IMR-90 (cell line): ENCODE data around the gene PDZD7. TPM values are rescaled to one million over a fixed set of nuclear protein-coding genes. Genes with fewer than 3 reads are reported as not detected.
A peak's percentile ranks its signal among the peaks of the same experiment; 100 is the strongest.

Experiments used
- ATAC-seq: fragments of 200-7000 bp; cut with Tn5 transposase; 2 replicates; pipeline ENCODE4 v1.9.1; 2020; ENCODE audit warnings: low read depth, mild to moderate bottlenecking, moderate library complexity
- BruUV-seq: library from RNA; stranded (reverse); fragments of 400-500 nt; replicated peaks from 2 replicates; lab custom pipeline; 2021; lab: Mats Ljungman, UMichigan
- CTCF ChIA-PET: fragments of 300-600 bp; formaldehyde crosslinking; extraction: SDS; loops from one replicate; lab custom pipeline; 2021; ENCODE audit warnings: antibody characterized with exemption; lab: Yijun Ruan, JAX
- POLR2A ChIA-PET: fragments of 300-600 bp; sonication (Branson Sonifier 250); formaldehyde crosslinking; loops from one replicate; lab custom pipeline; 2022; ENCODE audit warnings: antibody characterized with exemption; ENCODE audit not compliant: unreplicated experiment; lab: Charles Lee
- DNase-seq: peaks from one replicate; pipeline ENCODE4 v3.0.0; 2013
- H2AFZ ChIP-seq: replicated peaks from 2 replicates; pipeline ENCODE3; 2013; ENCODE audit warnings: low read length, mild to moderate bottlenecking; ENCODE audit not compliant: poor library complexity
- H2AK5ac ChIP-seq: 2 replicates; pipeline ENCODE4 v1.6.1; 2013; ENCODE audit warnings: low read depth, low read length, inconsistent platforms
- H2AK9ac ChIP-seq: replicated peaks from 2 replicates; pipeline ENCODE3; 2013; ENCODE audit warnings: mild to moderate bottlenecking, low read depth, low read length, moderate library complexity; ENCODE audit not compliant: poor library complexity
- H2BK120ac ChIP-seq: 2 replicates; pipeline ENCODE4 v1.6.1; 2013; ENCODE audit warnings: low read depth, low read length, inconsistent platforms
- H2BK15ac ChIP-seq: 3 replicates; pipeline ENCODE4 v1.6.1; 2013; ENCODE audit warnings: low read depth, low read length, inconsistent platforms
- H2BK20ac ChIP-seq: 2 replicates; pipeline ENCODE4 v1.6.1; 2013; ENCODE audit warnings: low read depth, mild to moderate bottlenecking, inconsistent platforms, low read length, moderate library complexity
- H2BK5ac ChIP-seq: 2 replicates; pipeline ENCODE4 v1.6.1; 2013; ENCODE audit warnings: mild to moderate bottlenecking, low read depth, low read length, inconsistent platforms; ENCODE audit not compliant: poor library complexity, severe bottlenecking
- H3K14ac ChIP-seq: replicated peaks from 2 replicates; pipeline ENCODE4 v1.6.1; 2013; ENCODE audit warnings: low read depth, low read length, inconsistent platforms
- H3K18ac ChIP-seq: 2 replicates; pipeline ENCODE4 v1.6.1; 2013; ENCODE audit warnings: low read depth, low read length, control low read depth
- H3K23ac ChIP-seq: 2 replicates; pipeline ENCODE4 v1.6.1; 2013; ENCODE audit warnings: low read depth, low read length, inconsistent platforms
- H3K27ac ChIP-seq: 2 replicates; pipeline ENCODE4 v1.5.1; 2013; ENCODE audit warnings: mild to moderate bottlenecking, control low read depth, low read length; ENCODE audit not compliant: insufficient read depth
- H3K27me3 ChIP-seq: 2 replicates; pipeline ENCODE4 v1.6.1; 2013; ENCODE audit warnings: low read length; ENCODE audit not compliant: control insufficient read depth, insufficient read depth
- H3K36me3 ChIP-seq: 2 replicates; pipeline ENCODE4 v1.6.1; 2013; ENCODE audit warnings: low read length, mixed read lengths; ENCODE audit not compliant: control insufficient read depth, insufficient read depth
- H3K4ac ChIP-seq: 2 replicates; pipeline ENCODE4 v1.6.1; 2013; ENCODE audit warnings: low read depth, low read length, inconsistent platforms
- H3K4me1 ChIP-seq: 2 replicates; pipeline ENCODE4 v1.6.1; 2013; ENCODE audit warnings: low read length, mixed read lengths; ENCODE audit not compliant: control insufficient read depth, insufficient read depth
- H3K4me2 ChIP-seq: 2 replicates; pipeline ENCODE4 v1.6.1; 2013; ENCODE audit warnings: low read depth, mild to moderate bottlenecking, control low read depth, low read length, moderate library complexity
- H3K4me3 ChIP-seq: 2 replicates; pipeline ENCODE4 v1.5.1; 2013; ENCODE audit warnings: low read depth, mild to moderate bottlenecking, control low read depth, low read length, moderate library complexity; ENCODE audit not compliant: insufficient read depth
- H3K56ac ChIP-seq: 2 replicates; pipeline ENCODE4 v1.6.1; 2013; ENCODE audit warnings: low read length, inconsistent platforms; ENCODE audit not compliant: insufficient read depth; ENCODE audit errors: extremely low read depth
- H3K79me1 ChIP-seq, 2 experiments: 2 replicates each; pipeline ENCODE4 v1.6.1; 2013; ENCODE audit warnings: low read length in 2 of 2, inconsistent platforms in 1 of 2, low read depth in 1 of 2
- H3K9ac ChIP-seq: 2 replicates; pipeline ENCODE4 v1.6.1; 2013; ENCODE audit warnings: low read depth, low read length, control low read depth
- H3K9me1 ChIP-seq: 2 replicates; pipeline ENCODE4 v1.6.1; 2013; ENCODE audit warnings: low read length, inconsistent platforms; ENCODE audit not compliant: insufficient read depth
- H3K9me3 ChIP-seq: 2 replicates; pipeline ENCODE4 v1.6.1; 2013; ENCODE audit warnings: low read length; ENCODE audit not compliant: control insufficient read depth, insufficient read depth
- H4K20me1 ChIP-seq: 2 replicates; pipeline ENCODE4 v1.6.1; 2013; ENCODE audit warnings: low read length, inconsistent platforms; ENCODE audit not compliant: insufficient read depth
- H4K5ac ChIP-seq: 2 replicates; pipeline ENCODE4 v1.6.1; 2013; ENCODE audit warnings: mild to moderate bottlenecking, low read depth, low read length, control low read depth
- H4K8ac ChIP-seq, 2 experiments: 2 replicates each; pipeline ENCODE4 v1.6.1; 2013; ENCODE audit warnings: low read depth in 2 of 2, low read length in 2 of 2, control low read depth in 1 of 2, inconsistent platforms in 1 of 2
- H4K91ac ChIP-seq: 2 replicates; pipeline ENCODE4 v1.6.1; 2013; ENCODE audit warnings: low read depth, low read length, inconsistent platforms; ENCODE audit not compliant: insufficient read depth
- MAZ ChIP-seq: IDR thresholded peaks from 2 replicates; pipeline ENCODE4 v1.6.1; 2012; ENCODE audit warnings: low read depth, mild to moderate bottlenecking, low read length, improper control_type of control experiment, moderate library complexity, borderline replicate concordance
- SMC3 ChIP-seq: fragments of 150-350 bp; IDR thresholded peaks from 2 replicates; pipeline ENCODE4 v1.6.1; 2016; ENCODE audit warnings: low read depth, mild to moderate bottlenecking, antibody characterized with exemption, low read length, moderate library complexity
- WGBS, 2 experiments: methylation state at CpG; one replicate each; pipeline versions ENCODE4 v1.1.5 to v1.1.7; 2013; ENCODE audit warnings: missing lambda C conversion rate in 2 of 2; ENCODE audit not compliant: insufficient read length in 1 of 2; ENCODE audit errors: extremely low coverage in 2 of 2; 5-methylcytosine and 5-hydroxymethylcytosine counted together
- dilution Hi-C: fragments of 300-500 bp; cut with HindIII; formaldehyde crosslinking; loops from one replicate; pipeline ENCODE4 v1.14.3; 2018; ENCODE audit warnings: low sequenced_read_pairs; ENCODE audit not compliant: unreplicated experiment
- in situ Hi-C: fragments of 300-500 bp; cut with MboI; formaldehyde crosslinking; loops from 3 replicates; pipeline ENCODE4 v1.14.3; 2019; ENCODE audit warnings: low sequenced_read_pairs, inconsistent platforms, mixed read lengths
- intact Hi-C: fragments of 100-400 bp; cut with micrococcal nuclease; formaldehyde crosslinking; loops from 2 replicates; pipeline ENCODE4 v1.10.0; 2022
- polyA plus RNA-seq, 3 experiments: library from polyadenylated mRNA; depleted of rRNA; stranded (reverse); fragments of >200 nt; gene quantifications; 2 replicates each; pipeline ENCODE4 v1.2.3, GENCODE V29; 2012; ENCODE audit warnings: low replicate concordance in 1 of 3
- total RNA-seq: library from RNA; depleted of rRNA; stranded (reverse); fragments of >200 nt; gene quantifications from 2 replicates; pipeline ENCODE4 v1.2.3, GENCODE V29; 2012

PDZD7 gene
- total and polyA plus RNA-seq, 2 of the 4 experiments (the other 2 are of a cell fraction) = 0.90 to 1.5 TPM

DNA sequence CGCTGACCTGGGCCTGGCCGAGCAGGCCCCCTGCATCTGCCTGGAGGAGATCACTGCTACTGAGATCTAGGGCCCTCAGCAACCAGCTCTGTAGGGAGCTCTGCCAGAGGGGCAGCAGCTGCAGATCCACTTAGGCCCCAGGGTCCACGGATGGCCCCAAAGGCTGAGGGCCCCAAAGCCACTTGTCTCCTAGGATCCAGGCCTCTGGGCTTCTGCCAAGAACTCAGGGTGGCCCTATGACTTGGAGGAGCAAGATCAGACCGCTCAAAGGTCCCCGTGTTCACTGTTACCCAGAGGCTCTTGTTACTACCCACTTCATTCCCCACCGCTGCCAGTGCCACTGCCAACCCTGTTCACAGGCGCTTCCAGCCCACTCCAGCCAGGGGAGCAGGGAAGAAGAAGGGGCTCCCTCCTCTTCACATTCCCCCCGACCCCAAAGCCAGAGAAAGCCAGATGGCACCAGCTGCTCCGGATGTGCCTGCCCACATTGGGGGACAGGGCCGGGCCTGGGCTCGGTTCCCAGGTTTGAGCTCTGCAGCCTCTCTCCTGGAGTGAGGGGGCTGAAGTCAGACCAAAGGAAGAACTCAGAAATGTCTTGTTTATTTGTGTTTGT is 23.7 kb downstream of the PDZD7 start:
- Histone ChIP-seq H4K5ac (no peak overlapping the region; the same call in 1 of the 2 replicates), H2AFZ (no peak overlapping the region), H3K27me3 (no peaks in the 10 kb centered on the region), H2BK20ac (peak overlapping the region; percentile 51; the same call in 1 of the 2 replicates), H4K8ac (peak overlapping the region in 1 of 2 experiments; percentile 63; a peak in 1 of 4 replicates), H3K23ac (peak overlapping the region; percentile 65; the same call in 1 of the 2 replicates), H3K9ac (0 out of 2 replicates have a peak overlapping the region, but pooled peaks have one; percentile 7), H3K79me1 (peaks cover 21 to 64% of the 10 kb centered on the region in 2 experiments; a peak in 3 of 4 replicates), H3K4me2 (0 out of 2 replicates have a peak overlapping the region, but pooled peaks have one; percentile 1), H2BK120ac (peak overlapping the region; percentile 70), H3K4me3 (no peak overlapping the region), H3K9me3 (no peaks in the 10 kb centered on the region), H3K4ac (peak overlapping the region; percentile 63), H3K56ac (no peak overlapping the region), H3K14ac (peak overlapping the region; percentile 30; the same call in 1 of the 2 replicates), H3K36me3 (peaks cover 47% of the 10 kb centered on the region), H2AK9ac (peak overlapping the region; percentile 39), H4K91ac (peak overlapping the region; percentile 56), H3K18ac (peak overlapping the region; percentile 5; the same call in 1 of the 2 replicates), H2BK15ac (no peak overlapping the region), H3K9me1 (peaks cover 16% of the 10 kb centered on the region), H2BK5ac (peak overlapping the region; percentile 67), H2AK5ac (peak overlapping the region; percentile 29; the same call in 1 of the 2 replicates), H3K27ac (peak overlapping the region; percentile 81), H3K4me1 (peaks cover 28% of the 10 kb centered on the region), H4K20me1 (peaks cover 53% of the 10 kb centered on the region)
- POLR2A ChIA-PET = interaction anchor here (1.0 kb wide), 1 partner anchor 8 kb away, joined by 5 read pairs; the partner anchor contains the start of gene LZTS2
- TF ChIP-seq SMC3 = no peak
- peak; percentile 41 for TF ChIP-seq MAZ
- intact Hi-C loops (no loop called here), dilution Hi-C loops (no loop called here), in situ Hi-C loops (no loop called here)
- CTCF ChIA-PET = interaction anchor here (0.8 to 1.5 kb wide), 4 partner anchors 9 to 24 kb away, joined by 3 to 5 read pairs (median 4); partner anchors contain the start of genes PDZD7 and SFXN3
- BruUV-seq = TSS peak; percentile 71
- DNase-seq = peak; percentile 66
- ATAC-seq = peak; percentile 71
- WGBS, 2 experiments = 53% methylated on average over 2 of the region's 11 CpGs; no CpG with 5 or more reads in 1 of the 2 experiments
